GM12892 (cell line): ENCODE data around the gene MYLK.
"Not testable (repeated sequence)": the region's sequence is repeated elsewhere in the genome, so short reads cannot be mapped to it uniquely, and the experiment has no call there.

Source experiments
- DNase-seq: peaks from one replicate; pipeline ENCODE4 v3.0.0; 2011; ENCODE audit not compliant: insufficient read length
- FAIRE-seq: peaks from 2 replicates; lab custom pipeline; 2011; peaks lifted over from hg19 to GRCh38; lab: Jason Lieb, UNC
- POLR2A ChIP-seq: IDR thresholded peaks from 2 replicates; pipeline ENCODE4 v1.6.1; 2011; ENCODE audit warnings: low read depth, low read length, control low read depth
- POLR2AphosphoS5 ChIP-seq: IDR thresholded peaks from 2 replicates; pipeline ENCODE4 v1.6.1; 2011; ENCODE audit warnings: low read depth, low read length, control low read depth
- TAF1 ChIP-seq: IDR thresholded peaks from 2 replicates; pipeline ENCODE4 v1.6.1; 2011; ENCODE audit warnings: low read depth, mild to moderate bottlenecking, control low read depth, low read length, borderline replicate concordance

The MYLK gene

DNA sequence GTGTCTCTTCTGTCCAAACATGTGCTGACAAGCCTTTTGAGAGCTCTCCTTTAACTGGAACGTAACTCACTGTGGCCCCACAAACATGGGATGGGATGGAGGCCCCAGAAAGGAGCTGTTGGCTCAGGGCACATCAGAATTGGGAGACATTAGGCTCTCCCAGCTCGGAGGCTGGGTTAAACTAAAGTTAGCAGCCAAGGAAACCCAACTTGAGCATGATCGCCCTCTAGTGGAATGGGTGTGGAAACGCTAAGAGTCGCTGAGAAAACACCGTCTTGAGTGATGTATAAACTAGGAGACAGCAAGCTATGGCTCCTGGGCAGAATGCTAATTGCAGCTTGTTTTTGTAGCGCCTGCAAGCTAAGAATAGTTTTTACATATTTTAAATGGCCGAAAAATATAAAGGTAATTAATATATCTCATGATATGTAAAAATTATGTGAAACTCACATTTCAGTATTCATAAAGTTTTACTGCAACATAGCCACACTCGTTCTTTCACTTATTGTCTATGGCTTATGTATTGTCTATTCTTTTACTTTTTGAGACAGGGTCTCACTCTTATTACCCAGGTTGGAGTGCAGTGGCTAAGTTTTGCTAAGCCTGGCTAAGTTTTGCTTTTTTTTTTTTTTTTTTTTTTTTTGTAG, 160.5 kb downstream of the MYLK start:
- TF ChIP-seq TAF1 (no peak), POLR2A (no peak), POLR2AphosphoS5 (no peak)
- FAIRE-seq = peak; percentile 97
- DNase-seq = peak; percentile 38

DNA sequence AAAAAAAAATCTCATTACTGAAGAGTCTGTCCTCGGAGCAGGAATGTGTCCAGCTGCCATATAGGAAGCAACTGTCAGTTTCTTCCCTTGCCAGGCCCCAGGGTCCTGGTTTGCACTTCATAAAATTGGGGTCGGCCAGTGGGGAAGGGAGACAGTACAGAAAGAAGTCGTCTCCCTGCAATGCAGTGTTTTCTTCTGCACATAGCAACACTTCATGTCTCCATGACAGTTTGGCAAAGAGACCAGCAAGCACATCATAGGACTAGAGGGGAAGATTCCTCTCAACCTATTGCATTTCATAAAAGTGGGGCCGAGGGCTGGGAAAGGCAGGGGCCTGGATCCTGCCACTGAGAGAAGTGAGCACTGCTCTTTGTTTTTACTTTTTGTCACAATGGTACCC, 161.1 kb downstream of the MYLK start:
- no peak for FAIRE-seq
- DNase-seq = no peak
- TF ChIP-seq POLR2A = no peak

DNA sequence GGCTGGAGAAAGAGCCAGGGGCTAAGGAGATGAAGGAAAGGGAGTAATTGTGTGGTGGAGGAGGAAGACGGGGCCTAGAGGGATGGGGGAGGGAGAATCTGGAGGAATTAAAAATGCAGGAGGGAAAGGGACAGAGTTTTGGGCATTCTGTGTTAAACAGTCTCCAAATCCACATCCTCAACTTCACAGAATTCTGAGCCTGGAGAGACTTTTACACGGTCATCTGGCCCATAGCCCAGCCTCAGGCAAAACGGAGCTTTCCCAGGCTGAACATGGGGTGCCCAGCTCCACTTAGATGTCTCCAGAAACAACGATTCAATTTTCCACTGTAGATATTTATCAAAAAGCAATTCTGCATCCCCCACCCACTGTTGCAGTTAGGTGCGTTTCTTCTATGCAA, 161.7 kb downstream of the MYLK start:
- no peak for TF ChIP-seq POLR2A
- TF ChIP-seq POLR2AphosphoS5 = no peak
- no peak for TF ChIP-seq TAF1
- FAIRE-seq (no peak), DNase-seq (no peak)

DNA sequence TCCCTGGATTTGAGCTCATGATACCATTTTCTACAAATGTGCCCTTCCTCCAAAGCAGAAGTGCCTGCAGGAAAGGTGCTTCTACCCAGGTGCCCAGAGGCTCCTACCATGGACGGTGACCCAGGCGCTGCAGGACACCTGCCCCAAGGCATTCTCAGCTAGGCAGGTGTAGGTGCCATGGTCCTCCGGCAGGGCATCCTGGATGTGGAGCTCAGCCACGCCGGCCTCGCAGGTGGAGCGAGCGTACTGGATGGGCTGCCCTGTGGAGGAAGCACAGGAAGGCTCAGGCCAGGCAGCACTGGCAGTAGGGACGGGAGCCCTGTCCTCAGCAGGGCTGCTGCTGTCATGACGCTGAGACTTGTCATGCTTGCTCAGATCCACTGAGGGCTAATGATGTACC, 162.1 kb downstream of the MYLK start:
- FAIRE-seq = no peak
- DNase-seq = no peak
- TF ChIP-seq POLR2A (no peak), TAF1 (no peak), POLR2AphosphoS5 (no peak)

DNA sequence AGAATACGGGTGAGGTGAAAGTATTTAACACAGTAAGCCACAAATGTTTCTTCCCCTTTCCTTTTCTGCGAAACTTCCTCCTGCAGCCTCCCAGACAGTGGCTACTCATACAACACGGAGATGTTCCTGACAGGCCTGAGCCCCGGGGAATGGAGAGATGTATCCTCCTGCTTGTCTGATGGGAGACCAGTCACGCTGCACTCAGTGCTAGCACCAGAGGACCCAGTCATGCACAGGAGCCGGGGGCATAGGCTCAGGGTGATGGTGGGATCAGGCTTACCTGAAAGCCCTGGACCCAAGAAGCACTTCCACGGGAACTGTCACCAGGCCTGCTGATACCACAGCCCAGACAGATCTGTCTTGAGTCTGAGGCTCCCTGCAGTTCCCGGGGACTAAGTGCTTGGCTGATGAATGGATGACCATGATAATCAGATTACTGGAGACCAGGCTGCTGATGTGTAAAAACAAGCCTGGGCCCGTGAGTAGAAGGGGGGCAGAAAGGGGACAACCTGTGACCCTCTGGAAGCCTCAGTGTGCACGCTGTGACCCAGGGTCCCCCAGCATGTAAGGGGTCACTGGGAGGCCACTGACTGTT, 162.9 kb downstream of the MYLK start:
- not testable (repeated sequence) for FAIRE-seq, DNase-seq

DNA sequence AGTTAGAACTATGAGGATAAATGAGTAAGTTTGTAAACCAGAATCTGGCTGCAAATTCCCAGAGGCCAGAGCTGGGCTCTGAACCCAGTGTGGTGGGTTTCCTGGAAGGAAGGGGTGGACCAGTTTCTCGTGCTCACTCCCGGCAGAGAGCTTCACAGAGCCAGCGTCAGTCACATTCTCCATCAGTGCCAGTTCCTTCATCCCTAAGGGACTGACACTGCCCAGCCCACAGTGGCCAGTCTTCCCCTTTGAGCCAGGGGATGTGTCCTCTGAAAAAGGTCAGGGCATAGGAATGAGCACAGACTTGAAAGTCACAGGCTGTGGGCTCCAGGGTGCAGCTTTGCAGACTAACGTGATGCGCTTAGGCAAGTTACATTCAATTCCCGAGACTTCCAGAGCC, 163.5 kb downstream of the MYLK start:
- no peak for DNase-seq
- no peak for FAIRE-seq
- TF ChIP-seq TAF1 = no peak
- TF ChIP-seq POLR2A = no peak
- TF ChIP-seq POLR2AphosphoS5 = no peak

DNA sequence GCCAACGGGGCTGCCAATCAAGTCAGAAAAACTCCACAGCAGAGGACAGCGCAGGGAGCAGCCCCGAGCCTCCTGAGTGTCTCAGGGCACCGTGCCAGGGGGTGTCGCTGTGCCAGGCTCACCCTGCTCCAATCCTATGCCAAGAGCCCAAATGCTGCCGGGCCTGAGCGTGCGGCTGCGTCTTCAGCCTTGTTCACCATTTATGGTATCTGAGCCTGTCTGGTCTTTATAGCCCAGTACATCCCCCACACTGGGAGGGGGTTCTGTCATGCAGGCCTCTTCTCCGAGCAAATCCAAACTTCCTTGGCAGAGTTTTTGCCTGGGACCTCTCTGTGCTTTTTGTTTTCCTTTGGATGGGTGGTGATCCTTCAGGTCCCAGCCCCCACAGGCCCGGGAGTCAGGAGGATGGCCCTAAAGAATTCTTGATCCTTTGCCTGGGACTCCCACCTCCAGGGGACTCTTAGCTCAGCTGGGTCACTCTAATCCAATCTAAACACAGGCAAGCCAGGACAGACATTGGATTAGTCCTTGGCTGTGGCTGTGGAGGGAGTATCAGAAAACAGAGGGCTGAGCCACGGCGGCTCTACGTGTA, 164.2 kb downstream of the MYLK start:
- FAIRE-seq = no peak
- DNase-seq = no peak

DNA sequence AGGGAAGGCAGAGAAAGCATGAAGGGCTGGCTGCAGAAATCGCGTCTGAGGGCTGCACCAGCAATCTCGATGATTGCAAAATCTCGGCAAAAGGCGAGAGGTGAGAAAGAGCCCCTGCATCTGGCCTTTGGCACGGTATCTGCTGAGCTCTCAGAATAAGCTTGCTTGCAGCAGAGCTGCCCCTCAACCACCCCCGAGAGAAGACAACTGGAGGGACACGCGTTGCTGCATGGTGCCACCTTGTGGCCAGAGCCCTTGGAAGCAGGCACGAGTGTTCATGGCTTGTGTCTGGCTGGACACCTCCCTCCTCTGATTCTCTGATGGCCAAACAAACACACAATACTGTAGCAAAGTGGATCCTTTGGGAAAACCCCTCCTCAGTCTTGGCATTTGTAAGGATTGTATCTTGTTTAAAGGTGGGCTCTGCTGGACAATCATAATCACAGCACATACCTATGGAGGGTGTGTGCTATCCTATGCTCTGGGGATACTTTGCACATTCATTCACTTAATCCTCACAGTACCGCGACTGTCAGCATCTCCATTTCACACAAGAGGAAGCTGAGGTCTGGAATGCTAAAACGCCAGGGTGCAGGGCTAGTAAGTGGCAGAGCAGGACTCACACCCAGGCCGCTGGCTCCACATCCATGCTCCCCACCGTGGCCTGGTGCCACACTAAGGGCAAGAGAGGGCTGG, 164.9 kb downstream of the MYLK start:
- FAIRE-seq = peak; percentile 94
- DNase-seq = not testable (repeated sequence)

More for the DNA sequence above, 164.2 kb downstream of the MYLK start:
- no peak for TF ChIP-seq POLR2AphosphoS5
- TF ChIP-seq TAF1 = no peak
- TF ChIP-seq POLR2A = no peak

DNA sequence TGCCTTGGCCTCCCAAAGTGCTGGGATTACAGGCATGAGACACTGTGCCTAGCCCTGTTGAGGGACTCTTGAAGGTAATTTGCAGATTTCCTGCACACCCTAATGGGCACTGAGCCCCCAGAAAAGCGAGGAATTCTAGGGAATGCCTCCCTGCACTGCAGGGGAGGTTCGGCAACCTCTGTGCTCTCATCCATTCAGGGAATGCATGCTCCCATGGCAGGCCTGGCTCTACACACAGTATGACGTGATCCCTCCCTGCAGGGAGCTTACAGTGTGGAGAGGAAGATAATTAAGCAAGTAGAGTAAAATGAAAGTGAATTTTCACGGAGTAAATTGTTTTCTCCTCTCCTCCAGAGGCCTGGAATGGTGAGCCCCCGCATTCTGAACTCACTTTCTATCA, 166.0 kb downstream of the MYLK start:
- TF ChIP-seq TAF1 (no peak), POLR2AphosphoS5 (no peak)
- FAIRE-seq (no peak), DNase-seq (no peak)

DNA sequence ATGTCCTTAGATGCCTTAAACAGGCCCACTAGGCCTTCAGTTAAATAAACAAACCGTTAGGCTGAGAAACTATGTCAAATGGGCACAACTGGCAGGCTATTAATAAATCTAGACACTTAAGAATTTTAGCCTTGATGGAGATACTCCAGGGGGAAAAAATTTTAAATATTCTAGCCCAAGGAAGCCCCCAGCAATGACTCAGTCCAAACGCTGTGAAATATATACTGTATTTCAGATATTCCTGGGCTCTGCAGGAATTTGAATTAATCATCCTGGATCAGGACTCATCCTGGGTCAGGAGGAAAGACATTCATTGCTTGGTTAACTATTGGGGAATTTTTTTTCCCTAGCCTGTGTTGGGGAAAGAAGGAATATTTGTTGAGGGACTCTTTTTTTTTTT, 166.7 kb downstream of the MYLK start:
- not testable (repeated sequence) for DNase-seq, FAIRE-seq

DNA sequence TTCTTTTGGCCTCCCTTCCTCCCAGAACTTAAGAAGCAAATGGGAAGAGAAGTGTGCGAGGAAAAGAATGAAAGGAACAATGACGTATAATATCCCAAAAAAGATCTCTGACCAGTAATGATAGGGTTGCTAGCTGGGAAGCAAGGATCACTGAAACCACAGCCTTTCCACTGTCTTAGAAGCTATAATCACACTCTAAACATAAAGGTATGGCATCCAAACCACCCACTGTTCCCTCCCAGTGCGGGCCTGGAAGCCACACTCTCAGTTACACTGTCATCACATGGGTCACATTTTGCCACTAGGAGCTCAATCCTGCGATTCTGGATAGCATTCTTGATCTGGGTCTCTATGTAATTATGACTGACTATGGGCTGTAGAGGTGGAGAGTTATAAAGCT, 167.7 kb downstream of the MYLK start:
- TF ChIP-seq POLR2AphosphoS5 (no peak), POLR2A (no peak), TAF1 (no peak)
- DNase-seq = no peak
- no peak for FAIRE-seq

DNA sequence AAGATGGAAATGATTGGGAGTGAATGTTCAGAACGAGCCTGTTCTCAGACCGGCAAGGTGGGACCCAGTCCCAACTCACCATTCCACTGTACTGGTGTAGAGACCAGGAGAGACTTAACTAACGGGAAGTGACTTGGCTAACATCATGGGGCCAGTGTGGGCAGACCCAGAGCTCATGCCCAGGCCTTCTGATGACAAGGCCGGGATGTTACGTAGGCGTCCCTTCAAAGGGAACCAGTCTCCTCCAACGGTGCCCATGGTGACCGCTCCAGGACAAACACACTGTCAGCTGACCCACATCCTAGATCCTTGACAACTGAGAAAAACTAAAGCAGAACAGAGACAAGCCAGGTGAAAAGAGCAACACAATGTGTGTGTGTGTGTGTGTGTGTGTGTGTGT, 170.9 kb downstream of the MYLK start:
- FAIRE-seq = no peak

More for the DNA sequence above, 170.9 kb downstream of the MYLK start:
- no peak for TF ChIP-seq POLR2A
- TF ChIP-seq TAF1 = no peak
- TF ChIP-seq POLR2AphosphoS5 = no peak
- no peak for DNase-seq
